Adipocyte (in vitro differentiated cells): ENCODE results near the gene DCST1.
"Not testable (repeated sequence)": the region's sequence is repeated elsewhere in the genome, so short reads cannot be mapped to it uniquely, and the experiment has no call there.

Experiments used
- DNase-seq: peaks from one replicate; pipeline ENCODE4 v3.0.0-alpha.2; 2015; ENCODE audit warnings: low read depth
- H3K27me3 ChIP-seq: replicated peaks from 2 replicates; pipeline ENCODE4 v1.7.0; 2013; ENCODE audit warnings: mild to moderate bottlenecking, low read length, moderate library complexity; ENCODE audit not compliant: control insufficient read depth, insufficient read depth
- H3K36me3 ChIP-seq: 2 replicates; pipeline ENCODE4 v1.7.0; 2013; ENCODE audit warnings: low read length, mild to moderate bottlenecking, moderate library complexity; ENCODE audit not compliant: control insufficient read depth, insufficient read depth, severe bottlenecking
- H3K4me1 ChIP-seq: 2 replicates; pipeline ENCODE4 v1.7.0; 2013; ENCODE audit warnings: mild to moderate bottlenecking, low read length, moderate library complexity; ENCODE audit not compliant: control insufficient read depth, insufficient read depth
- H3K4me3 ChIP-seq: 2 replicates; pipeline ENCODE4 v1.7.0; 2013; ENCODE audit warnings: mild to moderate bottlenecking, low read length, moderate library complexity
- H3K9ac ChIP-seq: 2 replicates; pipeline ENCODE4 v1.7.0; 2013; ENCODE audit warnings: mild to moderate bottlenecking, low read length, moderate library complexity
- H3K9me3 ChIP-seq: 2 replicates; pipeline ENCODE4 v1.7.0; 2013; ENCODE audit warnings: mild to moderate bottlenecking, low read length, moderate library complexity; ENCODE audit not compliant: control insufficient read depth

Gene DCST1

DNA sequence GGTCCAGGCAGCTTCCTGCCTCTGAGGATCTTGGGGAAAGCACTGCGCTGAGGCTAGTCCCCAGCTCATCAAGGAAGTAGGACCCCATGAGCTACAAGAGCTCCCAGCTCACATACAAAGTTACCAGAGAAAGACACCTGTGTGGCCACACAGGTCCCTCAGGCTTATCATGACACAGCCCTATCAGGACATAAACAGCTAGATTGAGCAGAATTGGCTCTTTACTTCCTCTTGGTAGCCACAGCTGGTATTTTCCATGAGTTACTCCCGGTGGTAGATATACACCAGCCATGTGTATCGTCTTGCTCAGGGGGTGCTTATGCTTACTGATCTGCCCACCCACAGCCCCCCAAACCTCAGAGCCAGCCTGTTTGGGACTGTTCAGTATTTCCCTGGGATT lies 39.0 kb upstream of the DCST1 start:
- H3K4me1 ChIP-seq: peaks cover 22% of the 10 kb centered on the region
- DNase-seq: no peak

DNA sequence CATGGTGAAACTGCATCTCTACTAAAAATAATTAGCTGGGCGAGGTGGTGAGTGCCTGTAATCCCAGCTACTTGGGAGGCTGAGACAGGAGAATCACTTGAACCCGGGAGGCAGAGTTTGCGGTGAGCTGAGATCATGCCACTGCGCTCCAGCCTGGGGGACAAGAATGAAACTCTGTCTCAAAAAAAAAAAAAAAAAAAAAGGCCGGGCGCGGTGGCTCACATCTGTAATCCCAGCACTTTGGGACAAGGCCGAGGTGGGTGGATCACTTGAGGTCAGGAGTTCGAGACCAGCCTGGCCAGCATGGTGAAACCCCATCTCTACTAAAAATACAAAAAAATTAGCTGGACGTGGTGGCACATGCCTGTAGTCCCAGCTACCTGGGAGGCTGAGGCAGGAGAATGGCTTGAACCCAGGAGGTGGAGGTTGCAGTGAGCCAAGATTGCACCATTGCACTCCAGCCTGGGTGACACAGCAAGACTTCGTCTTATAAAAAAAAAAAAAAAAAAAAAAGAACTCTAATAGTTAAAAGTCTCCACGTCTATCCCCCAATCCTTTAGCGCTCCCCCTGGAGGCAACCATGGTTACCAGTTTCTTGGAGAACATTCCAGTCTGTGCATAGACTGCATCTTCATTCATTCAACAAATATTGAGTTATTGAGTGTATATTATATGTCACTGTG lies 38.2 kb upstream of the DCST1 start:
- DNase-seq: peak; percentile 88
- not testable (repeated sequence) for H3K9ac ChIP-seq, H3K36me3 ChIP-seq, H3K27me3 ChIP-seq, H3K4me3 ChIP-seq, H3K9me3 ChIP-seq
- H3K4me1 ChIP-seq: peaks cover 30% of the 10 kb centered on the region

More for the DNA sequence above, 39.0 kb upstream of the DCST1 start:
- Histone ChIP-seq H3K9me3 (no peaks in the 10 kb centered on the region), H3K9ac (no peak overlapping the region), H3K4me3 (no peak overlapping the region), H3K27me3 (no peaks in the 10 kb centered on the region), H3K36me3 (peaks cover 9% of the 10 kb centered on the region)

DNA sequence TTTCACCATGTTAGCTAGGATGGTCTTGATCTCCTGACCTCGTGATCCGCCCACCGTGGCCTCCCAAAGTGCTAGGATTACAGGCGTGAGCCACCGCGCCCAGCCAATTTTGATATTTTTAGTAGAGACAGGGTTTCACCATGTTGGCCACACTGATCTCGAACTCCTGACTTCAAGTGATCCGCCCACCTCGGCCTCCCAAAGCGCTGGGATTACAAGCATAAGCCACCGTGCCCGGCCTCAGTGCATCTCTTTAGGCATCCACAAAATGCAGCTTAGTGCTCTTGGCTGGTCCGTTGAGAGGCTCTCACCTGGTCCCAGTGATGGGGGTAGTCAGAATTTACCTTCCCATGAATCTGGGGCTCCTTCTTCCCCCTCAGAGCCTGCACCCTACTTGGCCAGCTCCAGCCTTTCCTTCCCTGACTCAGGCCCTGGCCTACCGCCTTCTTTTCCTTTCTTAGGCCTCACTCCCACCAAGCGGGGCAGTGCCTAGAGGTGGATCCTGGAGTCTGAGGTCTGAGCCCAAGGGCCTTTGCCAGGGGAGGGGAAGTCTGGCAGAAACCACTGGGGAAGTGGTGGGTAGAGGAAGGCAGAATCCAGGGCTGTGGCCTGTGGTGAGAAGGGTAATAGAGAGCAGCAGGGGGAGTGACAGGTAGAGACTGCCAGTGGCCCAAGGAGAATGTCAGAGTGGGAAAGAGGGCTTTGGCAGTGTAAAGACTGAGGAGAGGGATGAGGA lies 36.5 kb upstream of the DCST1 start:
- no peak overlapping the region for H3K4me3 ChIP-seq
- H3K9ac ChIP-seq: peak overlapping the region; percentile 34
- H3K4me1 ChIP-seq: peaks cover 32% of the 10 kb centered on the region
- DNase-seq: no peak
- H3K36me3 ChIP-seq: no peaks in the 10 kb centered on the region
- no peaks in the 10 kb centered on the region for H3K9me3 ChIP-seq
- no peaks in the 10 kb centered on the region for H3K27me3 ChIP-seq

DNA sequence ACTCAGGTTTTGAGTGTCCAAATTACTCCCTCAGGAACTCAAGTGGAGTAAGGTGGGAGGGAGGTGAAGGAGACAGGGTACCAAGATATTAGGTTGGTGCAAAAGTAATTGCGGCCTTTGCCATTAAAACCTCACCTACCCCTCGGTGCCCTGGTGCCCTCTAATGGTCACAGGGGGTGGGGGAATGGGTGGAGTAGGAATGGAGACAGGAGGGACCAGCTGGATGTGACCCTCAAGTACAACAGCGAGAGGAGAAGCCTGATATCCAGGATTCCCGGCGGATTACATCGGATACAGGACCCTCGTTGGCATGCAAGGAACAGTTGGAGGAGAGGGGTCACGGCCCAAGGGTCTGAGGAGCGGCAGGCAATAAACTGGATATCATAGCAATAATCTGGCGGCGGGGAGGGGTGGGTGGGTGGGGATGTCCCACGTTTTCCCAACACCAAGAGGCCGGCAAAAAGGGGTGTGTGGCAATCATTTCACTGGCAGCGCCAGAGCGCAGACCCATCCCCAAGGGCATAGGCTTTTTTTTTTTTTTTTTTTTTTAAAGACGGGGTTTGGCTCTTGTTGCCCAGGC lies 35.3 kb upstream of the DCST1 start:
- H3K4me1 ChIP-seq: peaks cover 26% of the 10 kb centered on the region
- no peak overlapping the region for H3K4me3 ChIP-seq
- no peak overlapping the region for H3K9ac ChIP-seq
- H3K36me3 ChIP-seq: no peaks in the 10 kb centered on the region
- H3K27me3 ChIP-seq: no peaks in the 10 kb centered on the region
- no peak for DNase-seq
- no peaks in the 10 kb centered on the region for H3K9me3 ChIP-seq

DNA sequence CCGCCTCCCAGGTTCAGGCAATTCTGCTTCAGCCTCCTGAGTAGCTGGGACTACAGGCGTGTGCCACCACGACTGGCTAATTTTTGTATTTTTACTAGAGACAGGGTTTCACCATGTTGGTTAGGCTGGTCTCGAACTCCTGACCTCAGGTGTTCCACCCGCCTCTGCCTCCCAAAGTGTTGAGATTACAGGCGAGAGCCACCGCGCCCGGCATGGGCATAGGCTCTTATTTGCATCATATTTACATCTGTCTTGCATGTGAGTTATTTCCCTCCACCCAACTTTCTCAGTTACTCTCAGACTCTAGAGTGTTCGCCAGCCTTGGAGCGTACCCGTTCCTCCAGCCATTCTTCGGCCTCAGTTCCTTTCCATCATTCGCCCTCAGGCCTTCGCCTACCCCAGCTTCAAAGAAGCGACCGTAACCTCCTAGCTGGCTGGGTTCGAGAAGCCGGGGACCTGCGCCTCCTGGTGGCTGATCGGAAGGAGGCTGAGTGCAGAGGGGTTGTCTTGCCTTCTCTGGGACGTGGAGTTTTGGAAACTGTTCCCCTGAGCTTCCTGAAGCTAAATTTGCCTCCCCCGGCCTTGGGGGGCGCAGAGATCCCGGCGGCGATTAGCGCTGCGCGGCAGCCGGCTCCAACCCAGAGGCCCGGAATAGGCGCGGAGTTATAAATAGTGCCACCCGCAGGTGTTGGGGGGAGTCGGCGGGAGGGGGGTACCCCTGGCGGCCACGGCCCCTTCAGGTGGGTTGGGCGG lies 34.6 kb upstream of the DCST1 start:
- Histone ChIP-seq H3K36me3 (no peaks in the 10 kb centered on the region), H3K4me1 (peaks cover 26% of the 10 kb centered on the region), H3K4me3 (peak overlapping the region; percentile 62), H3K9ac (peak overlapping the region; percentile 22), H3K27me3 (no peaks in the 10 kb centered on the region), H3K9me3 (no peaks in the 10 kb centered on the region)
- peak; percentile 82 for DNase-seq

DNA sequence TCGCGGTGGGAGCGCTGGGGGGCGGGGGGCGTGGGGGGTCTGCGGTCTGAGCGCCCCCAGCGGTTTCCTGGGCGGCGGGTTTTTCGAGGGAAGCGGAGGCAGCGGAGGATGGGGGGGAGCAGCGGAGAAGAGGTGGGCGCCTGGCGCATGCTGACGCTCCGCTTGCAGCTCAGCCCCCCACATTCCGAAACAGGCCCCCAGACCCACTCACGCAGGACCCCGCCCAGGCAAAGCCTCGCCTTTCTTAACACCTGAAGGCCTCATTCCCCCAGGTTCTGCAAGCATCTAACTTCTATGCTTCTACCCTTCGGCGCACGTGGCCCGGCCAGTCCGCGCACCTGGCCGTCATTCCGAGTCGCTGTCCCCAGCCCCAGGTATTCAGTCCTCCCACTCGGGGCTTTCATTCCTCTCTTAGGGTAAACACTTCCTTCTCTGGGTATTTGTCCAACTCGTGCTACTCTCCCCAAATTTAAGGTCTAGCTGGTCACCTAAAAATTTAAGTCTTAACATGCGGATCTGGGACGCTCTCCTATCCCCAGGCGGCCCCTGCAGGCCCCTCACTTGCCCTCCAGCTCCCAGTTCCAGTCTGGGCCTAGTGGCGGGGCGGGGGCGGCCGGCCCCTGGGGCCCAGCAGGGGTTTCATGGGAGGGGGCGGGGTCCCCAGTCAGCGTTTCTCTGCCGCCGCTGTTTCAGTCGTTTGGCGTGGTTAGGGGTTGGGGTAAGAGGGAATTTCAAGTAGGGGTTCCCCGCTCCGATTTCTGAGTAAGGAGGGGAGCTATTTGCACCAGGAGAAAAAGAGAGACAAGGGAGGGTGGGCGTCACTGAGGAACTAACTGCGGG lies 33.8 kb upstream of the DCST1 start:
- H3K27me3 ChIP-seq: no peaks in the 10 kb centered on the region
- peaks cover 34% of the 10 kb centered on the region for H3K4me1 ChIP-seq
- H3K9me3 ChIP-seq: no peaks in the 10 kb centered on the region
- H3K36me3 ChIP-seq: no peaks in the 10 kb centered on the region
- H3K4me3 ChIP-seq: peak overlapping the region; percentile 77
- peak overlapping the region; percentile 90 for H3K9ac ChIP-seq
- DNase-seq: peak; percentile 49

DNA sequence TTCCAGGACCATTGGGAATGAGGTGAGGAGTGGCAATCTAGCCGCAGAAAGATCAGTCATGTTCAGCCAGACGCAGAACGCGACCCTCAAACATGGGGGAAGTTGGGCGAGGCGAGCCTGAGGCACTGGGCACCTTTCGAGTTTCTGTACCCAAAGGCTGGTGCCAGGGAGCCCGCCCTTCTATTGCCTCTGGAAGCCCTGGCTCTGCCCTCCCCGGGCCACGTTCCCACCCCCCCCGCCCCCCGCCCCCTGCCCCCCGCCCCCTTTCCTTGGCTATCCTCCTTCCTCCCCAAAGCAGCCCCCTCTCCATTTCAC lies 33.3 kb upstream of the DCST1 start:
- Histone ChIP-seq H3K9me3 (no peaks in the 10 kb centered on the region), H3K27me3 (no peaks in the 10 kb centered on the region), H3K36me3 (no peaks in the 10 kb centered on the region), H3K9ac (peak overlapping the region; percentile 90), H3K4me3 (peak overlapping the region; percentile 88), H3K4me1 (peaks cover 38% of the 10 kb centered on the region)
- no peak for DNase-seq

DNA sequence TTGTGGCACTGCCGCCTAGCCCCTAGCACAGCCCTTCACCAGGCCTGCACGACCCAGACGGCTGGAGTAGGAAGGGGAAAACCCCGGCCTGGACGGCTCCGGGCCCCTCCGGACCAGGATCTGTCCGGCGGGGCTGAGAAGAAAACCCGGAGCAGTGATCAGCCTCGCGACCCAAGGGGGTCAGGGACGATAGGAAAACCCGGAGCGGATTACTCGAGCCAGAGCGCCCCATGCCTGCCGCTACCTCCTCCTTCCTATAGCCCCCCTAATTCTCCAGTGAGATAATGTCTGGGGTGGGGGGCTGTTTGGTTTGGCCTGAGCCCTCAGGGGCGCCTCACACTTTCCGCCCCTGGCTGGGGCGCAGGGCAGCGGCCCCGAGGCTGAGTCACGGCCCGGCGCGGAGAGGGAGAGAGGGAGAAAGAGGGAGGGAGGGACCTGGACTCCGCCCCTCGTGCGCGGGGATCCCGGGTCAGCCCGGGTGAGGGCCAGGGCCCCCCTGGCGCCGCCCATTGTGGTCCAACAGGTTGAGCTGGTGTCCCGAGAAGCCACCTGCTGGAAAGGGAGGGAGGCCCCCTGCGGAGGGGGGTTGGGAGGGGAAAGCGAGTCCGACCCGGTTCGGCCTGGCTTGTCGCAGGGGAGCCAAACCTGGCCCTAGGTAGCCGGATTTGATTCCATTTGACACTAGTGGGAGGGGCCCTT lies 32.7 kb upstream of the DCST1 start:
- Histone ChIP-seq H3K36me3 (no peaks in the 10 kb centered on the region), H3K4me3 (peak overlapping the region; percentile 88), H3K9me3 (no peaks in the 10 kb centered on the region), H3K9ac (peak overlapping the region; percentile 90), H3K4me1 (peaks cover 42% of the 10 kb centered on the region), H3K27me3 (no peaks in the 10 kb centered on the region)
- peak; percentile 92 for DNase-seq

DNA sequence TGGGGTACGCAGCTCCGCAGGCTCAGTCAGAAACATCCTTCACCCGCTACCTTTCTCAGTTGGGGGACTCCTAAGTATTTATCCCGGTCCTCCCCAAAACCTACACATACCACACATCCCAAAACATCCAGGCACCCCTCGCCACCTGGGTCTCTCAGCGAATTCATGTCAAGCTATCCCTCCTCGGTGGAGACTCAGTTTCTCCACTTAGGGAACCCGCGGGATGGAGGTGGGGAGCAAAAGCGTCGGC lies 32.3 kb upstream of the DCST1 start:
- Histone ChIP-seq H3K4me1 (peaks cover 45% of the 10 kb centered on the region), H3K9ac (peak overlapping the region; percentile 90), H3K9me3 (no peaks in the 10 kb centered on the region), H3K36me3 (no peaks in the 10 kb centered on the region), H3K4me3 (peak overlapping the region; percentile 88), H3K27me3 (no peaks in the 10 kb centered on the region)
- DNase-seq: no peak

DNA sequence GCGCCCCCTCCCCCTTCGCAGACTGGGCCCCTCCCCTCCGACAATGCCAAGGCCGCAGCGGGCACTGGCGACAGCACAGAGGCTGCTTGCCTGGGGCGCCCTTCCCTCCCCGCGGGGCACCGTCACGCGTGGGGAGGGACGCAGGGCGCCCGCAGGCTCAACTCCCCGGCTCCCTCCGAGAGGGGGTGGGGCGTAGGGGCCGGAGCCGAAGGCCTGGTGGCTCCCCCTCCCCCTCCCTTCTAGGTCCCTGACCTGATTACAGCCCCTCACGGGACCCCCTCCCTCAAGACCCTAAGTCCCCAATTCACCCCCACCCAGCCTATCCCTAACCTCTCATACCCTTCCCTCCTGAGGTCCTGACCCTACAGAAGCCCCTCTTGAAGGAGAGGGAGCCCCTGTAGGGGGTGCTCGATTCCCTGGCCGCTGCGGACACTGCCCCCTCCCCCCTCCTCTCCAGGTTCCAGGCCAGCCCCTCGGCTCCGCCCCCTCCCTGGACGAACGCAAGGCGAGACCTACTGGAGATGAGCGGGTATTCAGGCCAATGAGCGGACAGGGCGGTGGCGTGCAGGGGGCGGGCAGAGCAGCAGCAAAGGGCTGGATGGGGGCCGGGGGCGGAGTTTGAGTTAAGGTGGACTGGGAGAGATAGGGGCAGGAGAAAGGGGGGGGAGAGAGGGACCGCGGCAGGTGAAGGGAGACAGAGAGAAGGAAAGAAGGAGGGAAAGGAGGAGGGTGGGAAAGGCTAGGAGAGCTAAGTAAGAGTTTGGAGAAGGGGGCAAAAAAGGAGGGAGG lies 31.8 kb upstream of the DCST1 start:
- Histone ChIP-seq H3K9ac (peak overlapping the region; percentile 90), H3K4me3 (peak overlapping the region; percentile 88)

More for the DNA sequence above, 31.8 kb upstream of the DCST1 start:
- no peaks in the 10 kb centered on the region for H3K27me3 ChIP-seq
- H3K9me3 ChIP-seq: no peaks in the 10 kb centered on the region
- H3K4me1 ChIP-seq: peaks cover 50% of the 10 kb centered on the region
- no peaks in the 10 kb centered on the region for H3K36me3 ChIP-seq
- DNase-seq: peak; percentile 100
